DND-41 (cell line): ENCODE data around the gene NELL2.

Source experiments
- CTCF ChIP-seq: IDR thresholded peaks from 2 replicates; pipeline ENCODE4 v1.5.1; 2012; ENCODE audit warnings: borderline replicate concordance, low read length, moderate library complexity, mild to moderate bottlenecking; ENCODE audit not compliant: poor library complexity, severe bottlenecking; ENCODE audit errors: extremely low read depth
- EZH2 ChIP-seq: IDR thresholded peaks from 3 replicates; pipeline ENCODE4 v1.6.1; 2012; ENCODE audit warnings: borderline replicate concordance, low read depth, mild to moderate bottlenecking, moderate library complexity, low read length, inconsistent platforms; ENCODE audit not compliant: severe bottlenecking

GRCh38 chr12:44542716-44543115 is 333.4 kb downstream of the NELL2 start:
- no peak for TF ChIP-seq CTCF
- TF ChIP-seq EZH2 = no peak
